ENCODE results near the gene NUP85. TPM values are rescaled to one million over a fixed set of nuclear protein-coding genes. Genes with fewer than 3 reads are reported as not detected.

NUP85 gene
- total and polyA plus RNA-seq, 2 donors (not counting 3 experiments of a cell fraction or from before 2014, with no cell fraction given) = 105 to 120 TPM

GRCh38 chr17:75266316-75267152 is 61.1 kb downstream of the NUP85 start:
- H3K4me2 ChIP-seq (ENCODE audit: insufficient read depth, low read length) = peak overlapping the region; percentile 26
- peak overlapping the region; percentile 80 for H3K27ac ChIP-seq (ENCODE audit: insufficient read depth, low read depth, low read length)
- H3K4me1 ChIP-seq (ENCODE audit: control insufficient read depth, extremely low read depth, insufficient read depth, low read length) = peaks cover 46% of the 10 kb centered on the region
- BruUV-seq (replicated peaks) = no TSS peak
- H3K4me3 ChIP-seq (replicated peaks in 1 of 3; ENCODE audit: insufficient read depth in 1 of 3, low read depth in 1 of 3, low read length in 3 of 3) = no peak overlapping the region
- ChIA-PET CTCF (interaction anchor here (0.7 kb wide), 1 partner anchor 26 kb away, joined by 3 read pairs; no protein-coding TSS in a partner anchor), POLR2A (interaction anchor here (0.5 to 1.1 kb wide), 2 partner anchors 23 to 127 kb away, joined by 3 to 4 read pairs; partner anchors contain the start of gene SLC25A19)
- dilution Hi-C loops (cut with MboI; ENCODE audit: extremely low pct_ligation_motif_present, low sequenced_read_pairs) = no loop called here
- FAIRE-seq (peak; percentile 73), DNase-seq (ENCODE audit: low read depth, low spot score) (peak; percentile 37)
- intact Hi-C loops (cut with micrococcal nuclease) = loop anchor here (1.0 kb wide), 1 partner anchor 23 kb away; the partner anchor contains the start of gene SLC25A19
- H3K9me3 ChIP-seq (replicated peaks; ENCODE audit: control insufficient read depth, insufficient read depth, low read length) = no peaks in the 10 kb centered on the region
- H3K79me2 ChIP-seq (ENCODE audit: control insufficient read depth, insufficient read depth, low read length) = peaks cover 18% of the 10 kb centered on the region
- no peak overlapping the region for H3K9ac ChIP-seq (replicated peaks; ENCODE audit: extremely low read depth, insufficient read depth, low read length)
- TF ChIP-seq MYC (IDR thresholded peaks at IDR 0.05; ENCODE audit: low read depth, low read length) (no peak), JUN (IDR thresholded peaks at IDR 0.05; ENCODE audit: borderline replicate concordance, insufficient read depth, insufficient read length, low read depth) (no peak), GATA2 (IDR thresholded peaks at IDR 0.05; ENCODE audit: insufficient read depth, insufficient read length, low read depth, low read length) (no peak), POLR2A (IDR thresholded peaks at IDR 0.05; ENCODE audit: low read depth, low read length) (no peak), MAX (IDR thresholded peaks at IDR 0.05; ENCODE audit: insufficient read depth, insufficient read length) (no peak), EZH2 (IDR thresholded peaks at IDR 0.05; ENCODE audit: borderline replicate concordance, low read depth, low read length, severe bottlenecking) (no peak), FOS (IDR thresholded peaks at IDR 0.05; ENCODE audit: borderline replicate concordance, insufficient read depth, low read length) (no peak), POLR2AphosphoS5 (IDR thresholded peaks at IDR 0.05; ENCODE audit: insufficient read depth, low read depth, low read length) (no peak), CTCF (IDR thresholded peaks at IDR 0.05; ENCODE audit: extremely low read depth in 1 of 2, insufficient read depth in 1 of 2, low read depth in 1 of 2, low read length in 2 of 2) (no peak)
- no peaks in the 10 kb centered on the region for H3K27me3 ChIP-seq (ENCODE audit: control insufficient read depth in 2 of 2, insufficient read depth in 2 of 2, low read length in 2 of 2)
- no peaks in the 10 kb centered on the region for H3K9me1 ChIP-seq (replicated peaks; ENCODE audit: control insufficient read depth, extremely low read depth, insufficient read depth, low read length)
- H4K20me1 ChIP-seq (replicated peaks; ENCODE audit: control insufficient read depth, extremely low read depth, insufficient read depth, low read length) = no peaks in the 10 kb centered on the region
- peaks cover 3 to 13% of the 10 kb centered on the region in 2 experiments for H3K36me3 ChIP-seq (ENCODE audit: control insufficient read depth in 2 of 2, extremely low read depth in 1 of 2, insufficient read depth in 2 of 2, low read length in 2 of 2)
- no peak overlapping the region for H2AFZ ChIP-seq (ENCODE audit: low read depth, low read length)
